AG09319 (cell line): ENCODE data around the gene NEB.

Experiments
- DNase-seq: peaks from one replicate; pipeline ENCODE4 v3.0.0-alpha.2; 2010; ENCODE audit warnings: low read depth; ENCODE audit errors: extremely low read depth
- CTCF ChIP-seq: IDR thresholded peaks from 2 replicates; pipeline ENCODE4 v1.5.1; 2011; ENCODE audit warnings: low read depth, mild to moderate bottlenecking, inconsistent platforms, low read length, moderate library complexity

The NEB gene

GRCh38 chr2:151733771-151734672, at the start of gene NEB:
Gene NEB (minus strand): TSS chr2:151734476. CDS start chr2:151733156, 1,320 bp downstream.
- TF ChIP-seq CTCF, result no peak
- no peak for DNase-seq

- no peak for DNase-seq
- no peak for TF ChIP-seq CTCF
These were observed 48.9 kb upstream of the NEB start for GRCh38 chr2:151783133-151783520.

GRCh38 chr2:151782378-151783132, 48.3 kb upstream of the NEB start:
- no peak for TF ChIP-seq CTCF
- no peak for DNase-seq

- no peak for TF ChIP-seq CTCF
- no peak for DNase-seq
These were observed 47.4 kb upstream of the NEB start for GRCh38 chr2:151781642-151782041.

- no peak for TF ChIP-seq CTCF
- DNase-seq, result no peak
These were observed 46.7 kb upstream of the NEB start for GRCh38 chr2:151780938-151781337.

GRCh38 chr2:151777935-151778334, 43.7 kb upstream of the NEB start:
- no peak for TF ChIP-seq CTCF
- no peak for DNase-seq

- TF ChIP-seq CTCF, result no peak
These were observed 43.2 kb upstream of the NEB start for GRCh38 chr2:151777487-151777886.

More at GRCh38 chr2:151777487-151777886, 43.2 kb upstream of the NEB start:
- no peak for DNase-seq
